WTC11 (cell line): Measurements from ENCODE around the gene SEMA3D. TPM values are rescaled to one million over a fixed set of nuclear protein-coding genes. Genes with fewer than 3 reads are reported as not detected.

Experiments
- ATAC-seq: fragments of 200-7000 bp; cut with Tn5 transposase; 2 replicates; pipeline ENCODE4 v1.10.0; 2021; ENCODE audit warnings: mild to moderate bottlenecking, moderate library complexity
- CTCF ChIA-PET: fragments of 300-600 bp; sonication (Branson Sonifier 250); formaldehyde crosslinking; loops from one replicate; lab custom pipeline; 2021; ENCODE audit warnings: antibody characterized with exemption; lab: Charles Lee
- POLR2A ChIA-PET: fragments of 350-600 bp; sonication (Branson Sonifier 250); formaldehyde crosslinking; loops from one replicate; lab custom pipeline; 2021; ENCODE audit warnings: antibody characterized with exemption; lab: Charles Lee
- DNase-seq: peaks from one replicate; pipeline ENCODE4 v3.0.0; 2021; ENCODE audit warnings: low spot score
- H3K27ac Mint-ChIP-seq: 2 replicates; pipeline ENCODE4 v1.8.0; 2021; ENCODE audit warnings: mixed read lengths
- H3K27me3 Mint-ChIP-seq: 2 replicates; pipeline ENCODE4 v1.8.0; 2021; ENCODE audit warnings: low read depth, mild to moderate bottlenecking, moderate library complexity, mixed read lengths
- H3K36me3 Mint-ChIP-seq: 2 replicates; pipeline ENCODE4 v1.8.0; 2021; ENCODE audit warnings: mixed read lengths
- H3K4me1 Mint-ChIP-seq: 2 replicates; pipeline ENCODE4 v1.8.0; 2022; ENCODE audit warnings: mixed read lengths
- H3K4me3 Mint-ChIP-seq: 2 replicates; pipeline ENCODE4 v1.8.0; 2021; ENCODE audit warnings: mild to moderate bottlenecking, moderate library complexity, mixed read lengths
- H3K9me3 Mint-ChIP-seq: 2 replicates; pipeline ENCODE4 v1.8.0; 2021; ENCODE audit warnings: mixed read lengths
- CREB1 ChIP-seq: sonication (generic); formaldehyde crosslinking; IDR thresholded peaks from 2 replicates; pipeline ENCODE4 v1.8.0; 2023; ENCODE audit warnings: mild to moderate bottlenecking, missing genetic modification reagents
- CREM ChIP-seq: sonication (generic); formaldehyde crosslinking; IDR thresholded peaks from 2 replicates; pipeline ENCODE4 v1.8.1; 2022; ENCODE audit warnings: mild to moderate bottlenecking, missing genetic modification reagents, moderate library complexity
- ESRRA ChIP-seq: sonication (generic); formaldehyde crosslinking; IDR thresholded peaks from 2 replicates; pipeline ENCODE4 v1.8.1; 2022; ENCODE audit warnings: mild to moderate bottlenecking, missing genetic modification reagents, borderline replicate concordance
- GABPB1 ChIP-seq: sonication (generic); formaldehyde crosslinking; IDR thresholded peaks from 2 replicates; pipeline ENCODE4 v1.8.1; 2023; ENCODE audit warnings: mild to moderate bottlenecking, missing genetic modification reagents
- HMGA2 ChIP-seq: fragments of 250-450 bp; sonication (Bioruptor Pico); IDR thresholded peaks from 2 replicates; pipeline ENCODE4 v1.4.0; 2021; ENCODE audit warnings: mild to moderate bottlenecking, moderate library complexity
- KAT7 ChIP-seq: sonication (generic); formaldehyde crosslinking; IDR thresholded peaks from 2 replicates; pipeline ENCODE4 v1.8.1; 2023; ENCODE audit warnings: missing genetic modification reagents, mild to moderate bottlenecking, borderline replicate concordance
- MLX ChIP-seq: sonication (generic); formaldehyde crosslinking; IDR thresholded peaks from 2 replicates; pipeline ENCODE4 v1.8.1; 2023; ENCODE audit warnings: mild to moderate bottlenecking, missing genetic modification reagents, moderate library complexity
- MYBL2 ChIP-seq: sonication (generic); formaldehyde crosslinking; IDR thresholded peaks from 2 replicates; pipeline ENCODE4 v1.8.1; 2023; ENCODE audit warnings: mild to moderate bottlenecking, moderate library complexity, missing genetic modification reagents
- NFE2L1 ChIP-seq: sonication (generic); formaldehyde crosslinking; IDR thresholded peaks from 2 replicates; pipeline ENCODE4 v1.8.1; 2023; ENCODE audit warnings: missing genetic modification reagents
- OVOL2 ChIP-seq: fragments of 250-450 bp; sonication (Bioruptor Pico); IDR thresholded peaks from 2 replicates; pipeline ENCODE4 v1.9.0; 2021; ENCODE audit warnings: mild to moderate bottlenecking, borderline replicate concordance
- PRRX2 ChIP-seq: fragments of 250-450 bp; sonication (Bioruptor Pico); IDR thresholded peaks from 2 replicates; pipeline ENCODE4 v1.8.0; 2021; ENCODE audit warnings: mild to moderate bottlenecking
- SP1 ChIP-seq: sonication (generic); formaldehyde crosslinking; conservative IDR thresholded peaks from 2 replicates; pipeline ENCODE4 v1.8.1; 2022; ENCODE audit warnings: missing genetic modification reagents
- USF2 ChIP-seq: sonication (generic); formaldehyde crosslinking; IDR thresholded peaks from 2 replicates; pipeline ENCODE4 v1.8.1; 2023; ENCODE audit warnings: mild to moderate bottlenecking, missing genetic modification reagents, moderate library complexity
- ZNF263 ChIP-seq: sonication (generic); formaldehyde crosslinking; IDR thresholded peaks from 2 replicates; pipeline ENCODE4 v1.8.1; 2022; ENCODE audit warnings: low read depth, mild to moderate bottlenecking, moderate library complexity, missing genetic modification reagents
- ZNF423 ChIP-seq: fragments of 250-450 bp; sonication (Bioruptor Pico); IDR thresholded peaks from 2 replicates; pipeline ENCODE4 v2.1.2; 2022; ENCODE audit warnings: mild to moderate bottlenecking, moderate library complexity
- ZNF512 ChIP-seq: sonication (generic); formaldehyde crosslinking; IDR thresholded peaks from 2 replicates; pipeline ENCODE4 v1.8.1; 2022; ENCODE audit warnings: missing genetic modification reagents, borderline replicate concordance
- ZNF671 ChIP-seq: fragments of 250-450 bp; sonication (Bioruptor Pico); IDR thresholded peaks from 2 replicates; pipeline ENCODE4 v1.8.0; 2021; ENCODE audit warnings: mild to moderate bottlenecking
- total RNA-seq: library from RNA; stranded (reverse); gene quantifications from 3 replicates; pipeline ENCODE4 v1.2.3, GENCODE V29; 2021
- TF ChIP-seq, protein P1 (sequence below): sonication (generic); formaldehyde crosslinking; IDR thresholded peaks from 2 replicates; pipeline ENCODE4 v1.8.1; 2023; ENCODE audit warnings: mild to moderate bottlenecking, missing genetic modification reagents
- TF ChIP-seq, protein P2 (sequence below): fragments of 250-450 bp; sonication (Bioruptor Pico); IDR thresholded peaks from 2 replicates; pipeline ENCODE4 v2.1.2; 2022; ENCODE audit warnings: mild to moderate bottlenecking, moderate library complexity
- TF ChIP-seq, protein P3 (sequence below): sonication (generic); formaldehyde crosslinking; IDR thresholded peaks from 2 replicates; pipeline ENCODE4 v1.8.0; 2022; ENCODE audit warnings: missing genetic modification reagents
- TF ChIP-seq, protein P4 (sequence below): fragments of 250-450 bp; sonication (Bioruptor Pico); IDR thresholded peaks from 2 replicates; pipeline ENCODE4 v1.9.0; 2021; ENCODE audit warnings: mild to moderate bottlenecking

The SEMA3D gene
- total RNA-seq, 1 experiment from 2014 or later: 3.8 TPM

DNA sequence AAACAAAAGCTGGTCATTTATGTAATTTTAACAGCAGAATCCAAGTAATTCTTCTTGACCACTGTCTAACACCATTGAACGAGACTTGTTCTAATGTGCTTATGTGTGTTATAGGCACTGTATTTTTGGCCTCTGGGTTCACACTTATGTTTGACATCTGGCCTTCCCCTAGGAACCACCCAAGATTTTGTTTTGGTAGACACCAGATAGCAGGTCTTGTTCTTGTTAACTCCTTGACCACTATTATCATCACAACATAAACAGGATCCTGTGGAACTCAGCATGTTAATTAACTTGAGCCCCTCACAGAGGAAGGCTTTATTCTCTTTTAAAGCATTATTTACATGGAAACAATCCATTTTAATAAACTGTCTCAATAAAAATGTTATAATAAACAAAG, 167.7 kb downstream of the SEMA3D start:
- Mint-ChIP-seq H3K4me3 (no peak overlapping the region), H3K4me1 (peaks cover 29% of the 10 kb centered on the region), H3K27me3 (no peaks in the 10 kb centered on the region), H3K36me3 (no peaks in the 10 kb centered on the region), H3K9me3 (no peaks in the 10 kb centered on the region), H3K27ac (no peak overlapping the region)
- TF ChIP-seq GABPB1 (CRISPR knock-in tag) (no peak), OVOL2 (CRISPR knock-in tag) (no peak), CREB1 (no peak)
- CTCF ChIA-PET: no interaction called here
- no peak for DNase-seq
- 0 out of 2 replicates have a peak, but pooled peaks have one; percentile 44 for ATAC-seq
- POLR2A ChIA-PET: no interaction called here

GRCh38 chr7:85018498-85018897, 168.4 kb downstream of the SEMA3D start:
- TF ChIP-seq, protein P1, sequence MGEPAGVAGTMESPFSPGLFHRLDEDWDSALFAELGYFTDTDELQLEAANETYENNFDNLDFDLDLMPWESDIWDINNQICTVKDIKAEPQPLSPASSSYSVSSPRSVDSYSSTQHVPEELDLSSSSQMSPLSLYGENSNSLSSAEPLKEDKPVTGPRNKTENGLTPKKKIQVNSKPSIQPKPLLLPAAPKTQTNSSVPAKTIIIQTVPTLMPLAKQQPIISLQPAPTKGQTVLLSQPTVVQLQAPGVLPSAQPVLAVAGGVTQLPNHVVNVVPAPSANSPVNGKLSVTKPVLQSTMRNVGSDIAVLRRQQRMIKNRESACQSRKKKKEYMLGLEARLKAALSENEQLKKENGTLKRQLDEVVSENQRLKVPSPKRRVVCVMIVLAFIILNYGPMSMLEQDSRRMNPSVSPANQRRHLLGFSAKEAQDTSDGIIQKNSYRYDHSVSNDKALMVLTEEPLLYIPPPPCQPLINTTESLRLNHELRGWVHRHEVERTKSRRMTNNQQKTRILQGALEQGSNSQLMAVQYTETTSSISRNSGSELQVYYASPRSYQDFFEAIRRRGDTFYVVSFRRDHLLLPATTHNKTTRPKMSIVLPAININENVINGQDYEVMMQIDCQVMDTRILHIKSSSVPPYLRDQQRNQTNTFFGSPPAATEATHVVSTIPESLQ (CRISPR knock-in tag): no peak
- TF ChIP-seq ESRRA (CRISPR knock-in tag): no peak
- no peak for TF ChIP-seq ZNF423 (CRISPR knock-in tag)
- TF ChIP-seq, protein P2, sequence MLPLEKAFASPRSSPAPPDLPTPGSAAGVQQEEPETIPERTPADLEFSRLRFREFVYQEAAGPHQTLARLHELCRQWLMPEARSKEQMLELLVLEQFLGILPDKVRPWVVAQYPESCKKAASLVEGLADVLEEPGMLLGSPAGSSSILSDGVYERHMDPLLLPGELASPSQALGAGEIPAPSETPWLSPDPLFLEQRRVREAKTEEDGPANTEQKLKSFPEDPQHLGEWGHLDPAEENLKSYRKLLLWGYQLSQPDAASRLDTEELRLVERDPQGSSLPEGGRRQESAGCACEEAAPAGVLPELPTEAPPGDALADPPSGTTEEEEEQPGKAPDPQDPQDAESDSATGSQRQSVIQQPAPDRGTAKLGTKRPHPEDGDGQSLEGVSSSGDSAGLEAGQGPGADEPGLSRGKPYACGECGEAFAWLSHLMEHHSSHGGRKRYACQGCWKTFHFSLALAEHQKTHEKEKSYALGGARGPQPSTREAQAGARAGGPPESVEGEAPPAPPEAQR: no peak
- TF ChIP-seq, protein P3, sequence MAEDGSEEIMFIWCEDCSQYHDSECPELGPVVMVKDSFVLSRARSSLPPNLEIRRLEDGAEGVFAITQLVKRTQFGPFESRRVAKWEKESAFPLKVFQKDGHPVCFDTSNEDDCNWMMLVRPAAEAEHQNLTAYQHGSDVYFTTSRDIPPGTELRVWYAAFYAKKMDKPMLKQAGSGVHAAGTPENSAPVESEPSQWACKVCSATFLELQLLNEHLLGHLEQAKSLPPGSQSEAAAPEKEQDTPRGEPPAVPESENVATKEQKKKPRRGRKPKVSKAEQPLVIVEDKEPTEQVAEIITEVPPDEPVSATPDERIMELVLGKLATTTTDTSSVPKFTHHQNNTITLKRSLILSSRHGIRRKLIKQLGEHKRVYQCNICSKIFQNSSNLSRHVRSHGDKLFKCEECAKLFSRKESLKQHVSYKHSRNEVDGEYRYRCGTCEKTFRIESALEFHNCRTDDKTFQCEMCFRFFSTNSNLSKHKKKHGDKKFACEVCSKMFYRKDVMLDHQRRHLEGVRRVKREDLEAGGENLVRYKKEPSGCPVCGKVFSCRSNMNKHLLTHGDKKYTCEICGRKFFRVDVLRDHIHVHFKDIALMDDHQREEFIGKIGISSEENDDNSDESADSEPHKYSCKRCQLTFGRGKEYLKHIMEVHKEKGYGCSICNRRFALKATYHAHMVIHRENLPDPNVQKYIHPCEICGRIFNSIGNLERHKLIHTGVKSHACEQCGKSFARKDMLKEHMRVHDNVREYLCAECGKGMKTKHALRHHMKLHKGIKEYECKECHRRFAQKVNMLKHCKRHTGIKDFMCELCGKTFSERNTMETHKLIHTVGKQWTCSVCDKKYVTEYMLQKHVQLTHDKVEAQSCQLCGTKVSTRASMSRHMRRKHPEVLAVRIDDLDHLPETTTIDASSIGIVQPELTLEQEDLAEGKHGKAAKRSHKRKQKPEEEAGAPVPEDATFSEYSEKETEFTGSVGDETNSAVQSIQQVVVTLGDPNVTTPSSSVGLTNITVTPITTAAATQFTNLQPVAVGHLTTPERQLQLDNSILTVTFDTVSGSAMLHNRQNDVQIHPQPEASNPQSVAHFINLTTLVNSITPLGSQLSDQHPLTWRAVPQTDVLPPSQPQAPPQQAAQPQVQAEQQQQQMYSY: no peak
- TF ChIP-seq CREM (CRISPR knock-in tag): no peak
- TF ChIP-seq, protein P4, sequence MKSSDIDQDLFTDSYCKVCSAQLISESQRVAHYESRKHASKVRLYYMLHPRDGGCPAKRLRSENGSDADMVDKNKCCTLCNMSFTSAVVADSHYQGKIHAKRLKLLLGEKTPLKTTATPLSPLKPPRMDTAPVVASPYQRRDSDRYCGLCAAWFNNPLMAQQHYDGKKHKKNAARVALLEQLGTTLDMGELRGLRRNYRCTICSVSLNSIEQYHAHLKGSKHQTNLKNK (CRISPR knock-in tag): no peak
- TF ChIP-seq NFE2L1: no peak
- H3K27me3 Mint-ChIP-seq: no peaks in the 10 kb centered on the region
- POLR2A ChIA-PET: no interaction called here
- H3K4me3 Mint-ChIP-seq: no peak overlapping the region
- H3K9me3 Mint-ChIP-seq: no peaks in the 10 kb centered on the region
- peaks cover 29% of the 10 kb centered on the region for H3K4me1 Mint-ChIP-seq
- ATAC-seq: no peak
- no peak overlapping the region for H3K27ac Mint-ChIP-seq
- no peak for DNase-seq
- CTCF ChIA-PET: no interaction called here
- H3K36me3 Mint-ChIP-seq: no peaks in the 10 kb centered on the region

GRCh38 chr7:85016286-85016685, 170.6 kb downstream of the SEMA3D start:
- DNase-seq: no peak
- H3K9me3 Mint-ChIP-seq: no peaks in the 10 kb centered on the region
- no peaks in the 10 kb centered on the region for H3K36me3 Mint-ChIP-seq
- peaks cover 29% of the 10 kb centered on the region for H3K4me1 Mint-ChIP-seq
- no peak overlapping the region for H3K4me3 Mint-ChIP-seq
- POLR2A ChIA-PET: no interaction called here
- H3K27me3 Mint-ChIP-seq: no peaks in the 10 kb centered on the region
- no peak overlapping the region for H3K27ac Mint-ChIP-seq
- no peak for ATAC-seq
- CTCF ChIA-PET: no interaction called here
- TF ChIP-seq MLX (CRISPR knock-in tag): no peak
- TF ChIP-seq ZNF671 (CRISPR knock-in tag): no peak
- no peak for TF ChIP-seq USF2 (CRISPR knock-in tag)
- no peak for TF ChIP-seq ZNF512 (CRISPR knock-in tag)
- no peak for TF ChIP-seq SP1 (CRISPR knock-in tag)
- TF ChIP-seq PRRX2 (CRISPR knock-in tag): no peak
- TF ChIP-seq ZNF263: no peak
- no peak for TF ChIP-seq HMGA2 (CRISPR knock-in tag)
- no peak for TF ChIP-seq MYBL2 (CRISPR knock-in tag)
- no peak for TF ChIP-seq KAT7 (CRISPR knock-in tag)
